ENCODE results near the gene WDR11. TPM values are rescaled to one million over a fixed set of nuclear protein-coding genes. Genes with fewer than 3 reads are reported as not detected.

The WDR11 gene
- total and polyA plus RNA-seq, 9 donors = 20.7 to 55.3 (median 41.8) TPM

- no peak overlapping the region for H3K4me3 ChIP-seq
- 67 to 74% (median 67%) methylated on average over 13 of the region's 13 CpGs for WGBS, 3 donors
- H3K9me3 ChIP-seq = no peaks in the 10 kb centered on the region
- intact Hi-C loops (cut with DNase I) = loop anchor here (5.0 to 10.0 kb wide), 4 partner anchors 794 to 964 kb away; no protein-coding TSS in a partner anchor
- DNase-seq = no peak
- H3K36me3 ChIP-seq = no peaks in the 10 kb centered on the region
- no peaks in the 10 kb centered on the region for H3K27me3 ChIP-seq
- no peaks in the 10 kb centered on the region for H3K4me1 ChIP-seq (ENCODE audit: insufficient read depth)
- no peak overlapping the region for H3K27ac ChIP-seq
- TF ChIP-seq EP300 (IDR thresholded peaks at IDR 0.05) = no peak
- no peak for TF ChIP-seq CTCF (IDR thresholded peaks at IDR 0.05)
- TF ChIP-seq POLR2A (IDR thresholded peaks at IDR 0.05) = no peak
These were observed 89.2 kb downstream of the WDR11 start for GRCh38 chr10:120940299-120940900.

- Histone ChIP-seq H3K36me3 (no peaks in the 10 kb centered on the region), H3K27me3 (no peaks in the 10 kb centered on the region), H3K27ac (no peak overlapping the region), H3K4me1 (ENCODE audit: insufficient read depth) (no peaks in the 10 kb centered on the region), H3K9me3 (no peaks in the 10 kb centered on the region), H3K4me3 (no peak overlapping the region)
- 88 to 91% (median 89%) methylated on average over 5 of the region's 5 CpGs for WGBS, 3 donors
- DNase-seq = no peak
- intact Hi-C loops (cut with DNase I) = loop anchor here (5.0 to 10.0 kb wide), 4 partner anchors 793 to 963 kb away; no protein-coding TSS in a partner anchor
- TF ChIP-seq EP300 (IDR thresholded peaks at IDR 0.05) (no peak), POLR2A (IDR thresholded peaks at IDR 0.05) (no peak), CTCF (IDR thresholded peaks at IDR 0.05) (no peak)
These were observed 90.3 kb downstream of the WDR11 start for GRCh38 chr10:120941501-120941900.

GRCh38 chr10:120942806-120943413 lies 91.7 kb downstream of the WDR11 start:
- H3K36me3 ChIP-seq = no peaks in the 10 kb centered on the region
- no peak overlapping the region for H3K4me3 ChIP-seq
- peak; percentile 74 to 88 (median 77) for TF ChIP-seq CTCF (IDR thresholded peaks at IDR 0.05)
- no peak for TF ChIP-seq POLR2A (IDR thresholded peaks at IDR 0.05)
- no peaks in the 10 kb centered on the region for H3K27me3 ChIP-seq
- 9 to 16% (median 15%) methylated on average over 23 of the region's 23 CpGs for WGBS, 3 donors
- H3K9me3 ChIP-seq = no peaks in the 10 kb centered on the region
- intact Hi-C loops (cut with DNase I) = loop anchor here (5.0 to 10.0 kb wide), 4 partner anchors 792 to 962 kb away; no protein-coding TSS in a partner anchor
- no peaks in the 10 kb centered on the region for H3K4me1 ChIP-seq (ENCODE audit: insufficient read depth)
- H3K27ac ChIP-seq = no peak overlapping the region
- DNase-seq = peak; percentile 76 to 87 (median 81)

- WGBS, 3 donors = 85 to 89% (median 88%) methylated on average over 6 of the region's 6 CpGs
- DNase-seq = no peak
- Histone ChIP-seq H3K36me3 (no peaks in the 10 kb centered on the region), H3K9me3 (no peaks in the 10 kb centered on the region), H3K27ac (no peak overlapping the region), H3K27me3 (no peaks in the 10 kb centered on the region), H3K4me1 (ENCODE audit: insufficient read depth) (no peaks in the 10 kb centered on the region), H3K4me3 (no peak overlapping the region)
- intact Hi-C loops (cut with DNase I) = loop anchor here (5.0 to 10.0 kb wide), 4 partner anchors 791 to 961 kb away; no protein-coding TSS in a partner anchor
- TF ChIP-seq POLR2A (IDR thresholded peaks at IDR 0.05) = no peak
- no peak for TF ChIP-seq EP300 (IDR thresholded peaks at IDR 0.05)
- TF ChIP-seq CTCF (IDR thresholded peaks at IDR 0.05) = no peak
These were observed 92.4 kb downstream of the WDR11 start for GRCh38 chr10:120943542-120943941.

Measured in ovary (tissue), 9 donors.